Caco-2 (cell line): ENCODE results near the gene ENTR1. TPM values are rescaled to one million over a fixed set of nuclear protein-coding genes. Genes with fewer than 3 reads are reported as not detected.

ENCODE experiments used
- BruUV-seq: library from RNA; stranded (reverse); fragments of 400-500 nt; replicated peaks from 2 replicates; lab custom pipeline; 2021; lab: Mats Ljungman, UMichigan
- CTCF ChIA-PET: fragments of 300-600 bp; sonication (Branson Sonifier 250); formaldehyde crosslinking; loops from one replicate; lab custom pipeline; 2022; ENCODE audit warnings: antibody characterized with exemption; lab: Charles Lee
- POLR2A ChIA-PET: fragments of 300-600 bp; sonication (Branson Sonifier 250); formaldehyde crosslinking; loops from one replicate; lab custom pipeline; 2022; ENCODE audit warnings: antibody characterized with exemption; lab: Charles Lee
- DNase-seq, 2 experiments: peaks; one replicate each; pipeline versions ENCODE4 v3.0.0 to v3.0.0-alpha.2; 2020 to 2022
- H3K27me3 ChIP-seq: replicated peaks from 2 replicates; pipeline ENCODE4 v1.6.0; 2011; ENCODE audit warnings: low read length; ENCODE audit not compliant: control insufficient read depth, insufficient read depth
- H3K36me3 ChIP-seq: 2 replicates; pipeline ENCODE4 v1.5.1; 2011; ENCODE audit warnings: low read length; ENCODE audit not compliant: control insufficient read depth, insufficient read depth
- H3K4me1 ChIP-seq: fragments of 250-450 bp; sonication (Bioruptor Pico); 2 replicates; pipeline ENCODE4 v1.5.1; 2020; ENCODE audit warnings: mild to moderate bottlenecking
- H3K4me3 ChIP-seq: 2 replicates; pipeline ENCODE4 v1.5.1; 2011; ENCODE audit warnings: low read depth, mild to moderate bottlenecking, control low read depth, low read length
- H3K9me3 ChIP-seq: fragments of 250-450 bp; sonication (Bioruptor Pico); 2 replicates; pipeline ENCODE4 v1.5.1; 2020; ENCODE audit warnings: mild to moderate bottlenecking, moderate library complexity
- H3K27ac Mint-ChIP-seq: one replicate; pipeline ENCODE4 v1.8.0; 2022; ENCODE audit warnings: mixed read lengths; ENCODE audit not compliant: unreplicated experiment
- H3K27me3 Mint-ChIP-seq: one replicate; pipeline ENCODE4 v1.8.0; 2022; ENCODE audit warnings: mixed read lengths; ENCODE audit not compliant: insufficient read depth, unreplicated experiment
- H3K36me3 Mint-ChIP-seq: one replicate; pipeline ENCODE4 v1.8.0; 2022; ENCODE audit warnings: mild to moderate bottlenecking, mixed read lengths; ENCODE audit not compliant: insufficient read depth, unreplicated experiment
- H3K4me1 Mint-ChIP-seq: one replicate; pipeline ENCODE4 v1.8.0; 2022; ENCODE audit warnings: low read depth, mixed read lengths; ENCODE audit not compliant: unreplicated experiment
- H3K4me3 Mint-ChIP-seq: one replicate; pipeline ENCODE4 v1.8.0; 2022; ENCODE audit warnings: mild to moderate bottlenecking, moderate library complexity, mixed read lengths; ENCODE audit not compliant: unreplicated experiment
- H3K9me3 Mint-ChIP-seq: one replicate; pipeline ENCODE4 v1.8.0; 2022; ENCODE audit warnings: mixed read lengths; ENCODE audit not compliant: unreplicated experiment
- intact Hi-C: fragments of 100-400 bp; cut with micrococcal nuclease; formaldehyde crosslinking; loops from one replicate; pipeline ENCODE4 v1.10.0; 2022; ENCODE audit not compliant: unreplicated experiment
- total RNA-seq: library from RNA; stranded (reverse); gene quantifications from 2 replicates; pipeline ENCODE4 v1.2.3, GENCODE V29; 2022
- TF ChIP-seq, protein P1 (sequence below), 2 experiments: fragments of 200-600 bp in 1 of 2; IDR thresholded peaks; 1 replicate in 1 of 2; 2 replicates in 1 of 2; pipeline versions ENCODE4 v1.5.1 to v1.8.0; 2011 to 2022; ENCODE audit warnings: antibody characterized with exemption in 1 of 2, control low read depth in 1 of 2, inconsistent platforms in 1 of 2, low read depth in 1 of 2, low read length in 1 of 2, mild to moderate bottlenecking in 1 of 2, moderate library complexity in 1 of 2; ENCODE audit not compliant: insufficient read depth in 1 of 2, severe bottlenecking in 1 of 2, unreplicated experiment in 1 of 2

ENTR1 gene
- total RNA-seq, 1 experiment from 2014 or later, result 85.2 TPM

DNA sequence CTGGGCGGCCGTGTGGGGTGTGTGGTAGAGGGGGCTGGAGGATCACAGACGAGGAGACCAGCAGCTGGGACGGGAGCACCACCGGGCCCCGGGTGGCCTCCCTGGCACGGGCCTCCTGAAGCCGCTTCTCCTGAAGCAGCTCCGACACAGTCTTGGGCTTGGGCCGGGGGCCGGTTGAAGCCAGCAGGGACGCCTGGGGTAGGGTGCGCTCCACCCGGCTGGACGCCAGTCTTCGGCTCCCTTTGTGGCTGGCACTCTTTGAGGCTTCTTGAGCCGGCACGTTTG is 31.5 kb downstream of the ENTR1 start:
- H3K9me3 Mint-ChIP-seq, result no peaks in the 10 kb centered on the region
- Histone ChIP-seq H3K9me3 (no peaks in the 10 kb centered on the region), H3K4me1 (no peaks in the 10 kb centered on the region), H3K27me3 (no peaks in the 10 kb centered on the region), H3K36me3 (peaks cover 1% of the 10 kb centered on the region; the same call in 1 of the 2 replicates), H3K4me3 (no peak overlapping the region)
- TF ChIP-seq, protein P1, sequence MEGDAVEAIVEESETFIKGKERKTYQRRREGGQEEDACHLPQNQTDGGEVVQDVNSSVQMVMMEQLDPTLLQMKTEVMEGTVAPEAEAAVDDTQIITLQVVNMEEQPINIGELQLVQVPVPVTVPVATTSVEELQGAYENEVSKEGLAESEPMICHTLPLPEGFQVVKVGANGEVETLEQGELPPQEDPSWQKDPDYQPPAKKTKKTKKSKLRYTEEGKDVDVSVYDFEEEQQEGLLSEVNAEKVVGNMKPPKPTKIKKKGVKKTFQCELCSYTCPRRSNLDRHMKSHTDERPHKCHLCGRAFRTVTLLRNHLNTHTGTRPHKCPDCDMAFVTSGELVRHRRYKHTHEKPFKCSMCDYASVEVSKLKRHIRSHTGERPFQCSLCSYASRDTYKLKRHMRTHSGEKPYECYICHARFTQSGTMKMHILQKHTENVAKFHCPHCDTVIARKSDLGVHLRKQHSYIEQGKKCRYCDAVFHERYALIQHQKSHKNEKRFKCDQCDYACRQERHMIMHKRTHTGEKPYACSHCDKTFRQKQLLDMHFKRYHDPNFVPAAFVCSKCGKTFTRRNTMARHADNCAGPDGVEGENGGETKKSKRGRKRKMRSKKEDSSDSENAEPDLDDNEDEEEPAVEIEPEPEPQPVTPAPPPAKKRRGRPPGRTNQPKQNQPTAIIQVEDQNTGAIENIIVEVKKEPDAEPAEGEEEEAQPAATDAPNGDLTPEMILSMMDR (IDR thresholded peaks at IDR 0.05; ENCODE audit: insufficient read depth in 1 of 2, low read depth in 1 of 2, low read length in 1 of 2, severe bottlenecking in 1 of 2, unreplicated experiment in 1 of 2), result no peak
- no peak overlapping the region for H3K27ac Mint-ChIP-seq
- intact Hi-C loops, result no loop called here
- ChIA-PET POLR2A (no interaction called here), CTCF (no interaction called here)
- H3K4me1 Mint-ChIP-seq, result no peaks in the 10 kb centered on the region
- H3K36me3 Mint-ChIP-seq, result peaks cover 28% of the 10 kb centered on the region
- no peak for DNase-seq
- H3K4me3 Mint-ChIP-seq, result no peak overlapping the region
- no peaks in the 10 kb centered on the region for H3K27me3 Mint-ChIP-seq
- no TSS peak for BruUV-seq

DNA sequence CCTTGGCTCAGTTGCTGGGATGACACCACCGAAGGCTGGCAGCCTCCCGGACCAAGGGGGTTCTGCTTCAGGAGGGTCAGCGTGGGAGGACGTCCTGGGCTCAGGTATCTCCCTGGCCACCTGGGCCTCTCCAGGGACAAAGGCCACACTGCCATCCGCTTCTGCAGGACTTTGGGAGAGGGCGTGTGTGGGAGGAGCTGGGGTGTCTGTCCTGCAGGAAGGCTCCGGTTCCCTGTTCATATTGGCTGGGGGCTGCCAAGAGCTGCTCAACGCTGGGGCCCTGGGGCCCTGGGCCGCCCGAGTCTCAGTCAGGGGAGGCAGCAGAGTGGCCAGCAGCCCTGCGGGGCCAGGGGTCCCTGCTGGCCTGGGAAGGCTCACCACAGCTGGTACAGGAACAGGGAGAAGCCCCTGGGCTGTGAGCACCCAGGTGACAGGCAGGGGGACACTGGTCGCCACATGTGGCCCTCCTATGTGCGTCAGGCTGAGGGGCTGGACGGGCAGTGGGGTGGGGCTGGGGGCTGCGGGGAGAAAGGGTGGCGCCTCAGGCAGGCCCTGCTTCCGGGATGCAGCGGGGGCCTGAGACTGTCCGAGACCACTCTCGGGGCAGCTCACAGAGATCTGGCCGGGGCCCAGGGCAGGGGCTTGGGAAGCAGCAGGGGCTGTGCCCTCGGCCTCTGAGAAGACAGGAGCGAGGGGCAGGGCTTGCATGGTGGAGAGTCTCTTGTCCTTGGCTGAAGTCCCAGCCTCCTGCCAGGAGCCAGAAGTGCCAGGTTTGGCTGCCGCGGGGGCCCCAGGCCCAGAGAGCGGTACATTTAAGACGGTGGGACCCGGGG is 32.0 kb downstream of the ENTR1 start:
- BruUV-seq, result no TSS peak
- Mint-ChIP-seq H3K9me3 (no peaks in the 10 kb centered on the region), H3K27me3 (no peaks in the 10 kb centered on the region), H3K36me3 (peaks cover 28% of the 10 kb centered on the region), H3K4me1 (no peaks in the 10 kb centered on the region), H3K4me3 (no peak overlapping the region), H3K27ac (no peak overlapping the region)
- intact Hi-C loops, result no loop called here
- TF ChIP-seq, protein P1 (IDR thresholded peaks at IDR 0.05; ENCODE audit: insufficient read depth in 1 of 2, low read depth in 1 of 2, low read length in 1 of 2, severe bottlenecking in 1 of 2, unreplicated experiment in 1 of 2), result no peak
- Histone ChIP-seq H3K9me3 (no peaks in the 10 kb centered on the region), H3K4me3 (no peak overlapping the region), H3K36me3 (peaks cover 1% of the 10 kb centered on the region; the same call in 1 of the 2 replicates), H3K4me1 (peaks cover 5% of the 10 kb centered on the region), H3K27me3 (no peaks in the 10 kb centered on the region)
- DNase-seq, result no peak
- POLR2A ChIA-PET, result no interaction called here
- CTCF ChIA-PET, result no interaction called here

DNA sequence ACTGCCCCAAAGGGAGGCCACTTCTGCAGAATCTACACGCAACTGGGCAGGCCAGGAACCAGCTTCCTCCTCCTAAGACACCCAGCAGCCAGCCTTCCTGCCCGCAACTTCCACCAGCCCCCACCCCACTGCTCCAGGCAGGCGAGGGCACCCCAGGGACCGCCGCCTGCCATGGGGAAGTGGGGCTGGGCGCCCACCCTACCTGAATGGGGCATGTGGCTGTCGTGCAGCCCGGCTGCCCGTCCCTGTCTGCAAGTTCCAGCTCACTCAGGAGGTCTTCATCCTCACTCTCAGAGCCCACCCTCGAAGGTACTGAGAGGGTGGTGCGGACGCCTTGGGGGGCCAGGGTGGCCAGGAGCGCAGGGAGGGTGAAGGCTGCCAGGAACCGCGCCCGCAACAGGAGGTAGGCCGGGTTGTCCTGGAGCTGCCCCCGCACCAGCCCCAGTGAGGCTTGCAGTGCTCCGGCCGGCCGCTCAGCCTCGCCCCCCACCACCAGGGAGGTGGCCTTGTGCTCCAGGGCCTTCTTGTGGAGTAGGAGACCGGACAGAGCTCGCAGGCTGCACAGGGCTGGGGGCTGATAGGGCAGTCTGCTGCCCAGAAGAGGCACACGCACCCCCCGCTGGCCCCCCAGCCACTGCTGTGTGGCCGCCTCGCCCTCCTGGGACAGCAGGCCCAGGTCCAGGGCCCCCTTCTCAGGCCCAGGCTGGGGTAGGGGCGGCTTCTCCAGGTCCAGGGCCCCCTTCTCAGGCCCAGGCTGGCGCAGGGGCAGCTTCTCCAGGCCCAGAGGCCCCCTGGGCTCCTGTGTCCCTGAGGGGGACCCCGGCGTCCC is 32.9 kb downstream of the ENTR1 start:
- Mint-ChIP-seq H3K4me3 (no peak overlapping the region), H3K36me3 (peaks cover 34% of the 10 kb centered on the region), H3K9me3 (no peaks in the 10 kb centered on the region), H3K27me3 (no peaks in the 10 kb centered on the region), H3K27ac (no peak overlapping the region), H3K4me1 (peaks cover 6% of the 10 kb centered on the region)
- POLR2A ChIA-PET, result no interaction called here
- Histone ChIP-seq H3K9me3 (no peaks in the 10 kb centered on the region), H3K27me3 (no peaks in the 10 kb centered on the region), H3K4me1 (peaks cover 14% of the 10 kb centered on the region), H3K36me3 (peaks cover 1% of the 10 kb centered on the region; the same call in 1 of the 2 replicates), H3K4me3 (no peak overlapping the region)
- intact Hi-C loops, result no loop called here
- CTCF ChIA-PET, result no interaction called here
- BruUV-seq, result no TSS peak
- no peak for DNase-seq
- TF ChIP-seq, protein P1 (IDR thresholded peaks at IDR 0.05; ENCODE audit: insufficient read depth in 1 of 2, low read depth in 1 of 2, low read length in 1 of 2, severe bottlenecking in 1 of 2, unreplicated experiment in 1 of 2), result no peak
